Kidney tubule cell (primary cell): ENCODE measurements around the gene ERICH6B.

Experiments used
- DNase-seq: peaks from one replicate; pipeline ENCODE4 v3.0.0-alpha.2; 2018; ENCODE audit warnings: low spot score

The ERICH6B gene

DNA sequence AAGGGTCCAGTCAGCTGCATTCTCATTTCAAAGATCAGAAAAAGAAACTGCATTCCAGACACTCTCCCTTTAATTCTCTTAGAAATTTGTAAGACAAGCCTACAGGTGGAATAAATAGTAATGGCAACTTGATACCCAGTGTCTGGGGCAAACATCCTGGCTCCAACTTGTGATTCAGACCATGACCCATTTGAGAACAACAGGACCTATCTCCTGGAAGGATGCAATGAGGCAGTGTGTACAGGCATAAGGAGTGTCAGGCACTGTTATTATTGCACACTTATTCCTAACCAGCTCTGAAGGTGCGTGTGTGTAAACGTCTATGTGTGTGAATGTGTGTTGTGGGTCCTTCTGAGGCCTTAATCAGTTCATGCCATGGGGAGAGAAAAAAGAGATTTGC lies 13.9 kb downstream of the ERICH6B start:
- DNase-seq, result no peak

DNA sequence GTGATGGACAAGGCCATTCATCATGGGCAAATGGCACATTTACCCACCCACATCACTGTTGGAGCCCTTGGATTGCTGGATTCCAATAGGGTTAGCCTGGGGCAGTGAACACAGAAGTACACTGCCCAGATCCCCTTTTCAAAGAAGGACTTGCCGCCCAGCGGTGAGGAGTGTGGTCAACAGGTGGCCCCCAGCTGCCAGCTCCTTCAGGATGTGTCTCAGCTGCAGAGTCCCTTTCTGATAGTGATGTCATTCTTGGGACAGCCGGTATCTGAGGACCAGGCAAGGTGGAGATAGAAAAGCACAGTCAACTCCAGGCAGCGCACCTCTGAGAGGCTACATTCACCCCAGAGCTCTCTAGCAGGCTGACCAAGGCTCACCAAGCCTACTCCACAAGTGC lies 16.9 kb downstream of the ERICH6B start:
- DNase-seq, result no peak

DNA sequence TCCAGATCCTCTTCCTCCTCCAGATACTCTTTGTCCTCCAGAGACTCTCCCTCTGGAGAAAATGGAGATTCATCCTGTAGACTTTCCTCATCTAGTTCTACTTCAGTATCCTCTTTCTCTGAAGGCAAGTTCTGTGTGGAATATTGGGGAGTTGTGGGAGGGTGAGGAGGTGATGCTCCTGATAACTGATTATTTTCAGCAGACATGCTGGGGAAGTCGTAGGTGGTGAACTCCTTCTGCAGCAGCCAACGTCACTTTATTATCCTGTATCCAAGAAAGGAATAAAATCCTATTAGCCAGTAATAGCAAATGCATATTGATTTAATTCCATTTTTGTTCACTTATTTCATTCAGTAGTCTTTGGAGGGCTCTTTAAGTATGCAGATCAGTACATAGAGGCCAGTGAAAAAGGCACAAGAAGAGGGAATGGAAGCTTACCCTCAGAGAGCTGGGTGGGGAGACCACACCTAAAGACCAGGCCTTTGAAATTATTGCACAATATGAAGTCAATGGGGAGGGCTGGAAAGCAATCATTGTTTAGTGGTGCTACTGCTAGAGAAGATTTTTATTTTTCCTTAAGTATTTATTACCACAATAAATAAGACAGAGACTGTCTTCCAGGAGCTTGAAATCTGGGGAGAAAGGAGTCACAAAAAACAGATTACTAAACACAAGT lies 18.6 kb downstream of the ERICH6B start:
- DNase-seq, result no peak

DNA sequence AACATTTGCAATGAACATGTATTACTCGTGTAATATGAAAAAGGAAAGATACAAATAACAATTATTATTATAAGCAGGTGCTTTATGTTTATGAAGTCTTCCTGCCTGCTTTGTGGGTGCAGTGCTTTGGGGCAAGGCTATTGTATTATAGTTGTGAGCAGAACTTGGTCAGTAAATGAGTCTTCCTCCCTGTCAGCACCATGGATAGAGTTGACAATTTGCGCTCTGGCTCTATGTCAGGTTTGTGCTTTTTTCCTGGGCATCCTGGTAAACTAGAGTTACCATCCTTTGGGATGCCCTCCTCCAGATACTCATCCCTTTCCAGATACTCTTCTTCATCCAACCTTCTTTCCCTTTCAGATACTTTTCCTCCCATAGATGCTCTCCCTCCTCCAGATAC lies 19.6 kb downstream of the ERICH6B start:
- no peak for DNase-seq

DNA sequence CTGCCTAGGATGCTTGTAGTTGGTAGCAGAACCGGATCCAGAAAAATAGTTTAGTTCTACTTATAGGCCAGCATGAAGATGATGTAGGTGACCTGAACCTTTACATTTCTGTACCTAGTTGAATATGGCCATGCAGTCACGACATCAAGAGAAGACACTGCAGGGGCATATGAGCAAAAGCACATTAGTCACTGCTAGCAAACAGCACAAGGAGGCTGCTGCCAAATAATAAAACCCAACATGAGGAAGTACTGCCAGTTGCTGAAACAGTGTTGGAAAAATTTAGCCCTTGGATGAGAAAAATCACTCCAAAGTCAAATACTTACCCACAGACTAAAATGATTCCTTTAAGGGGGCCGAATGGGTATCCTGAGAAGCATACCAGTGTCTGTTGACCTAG lies 20.8 kb downstream of the ERICH6B start:
- DNase-seq, result no peak

DNA sequence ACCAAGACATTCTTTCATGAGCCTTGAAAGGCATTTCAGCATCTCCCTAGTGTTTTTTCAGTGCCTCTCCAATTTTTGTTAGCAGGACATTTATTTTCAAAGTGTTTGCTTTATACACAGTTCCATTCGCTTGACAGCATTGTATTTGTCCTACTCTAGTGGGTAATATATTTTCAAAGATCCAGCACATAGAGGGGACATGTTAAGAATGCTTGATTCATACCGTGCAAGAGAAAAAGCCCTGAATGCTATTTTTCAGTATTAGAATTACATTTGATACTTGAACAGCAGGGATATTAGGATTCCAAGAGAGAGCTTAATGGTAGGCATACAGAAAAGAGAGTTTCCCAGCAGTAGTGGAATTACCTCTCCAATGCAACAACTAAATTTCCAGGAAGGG lies 21.3 kb downstream of the ERICH6B start:
- no peak for DNase-seq

DNA sequence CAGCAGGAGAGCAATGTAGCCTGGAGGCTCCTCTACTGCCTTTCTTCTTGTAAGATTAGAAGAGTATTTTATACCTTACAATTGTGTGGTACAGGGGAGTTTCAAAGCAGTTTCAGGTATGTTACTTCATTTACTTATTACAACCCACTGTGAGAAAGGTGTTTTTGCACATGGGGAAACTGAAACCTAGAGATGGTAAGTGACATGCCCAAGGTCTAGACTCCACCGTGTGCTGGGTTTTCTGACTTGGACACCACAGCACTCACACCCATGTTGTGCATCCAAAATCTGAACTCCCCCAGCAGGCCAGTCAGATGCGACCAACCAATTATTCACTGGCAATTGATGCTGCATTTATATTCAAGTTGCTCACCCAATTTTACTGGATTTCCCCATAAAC lies 22.8 kb downstream of the ERICH6B start:
- DNase-seq, result no peak

DNA sequence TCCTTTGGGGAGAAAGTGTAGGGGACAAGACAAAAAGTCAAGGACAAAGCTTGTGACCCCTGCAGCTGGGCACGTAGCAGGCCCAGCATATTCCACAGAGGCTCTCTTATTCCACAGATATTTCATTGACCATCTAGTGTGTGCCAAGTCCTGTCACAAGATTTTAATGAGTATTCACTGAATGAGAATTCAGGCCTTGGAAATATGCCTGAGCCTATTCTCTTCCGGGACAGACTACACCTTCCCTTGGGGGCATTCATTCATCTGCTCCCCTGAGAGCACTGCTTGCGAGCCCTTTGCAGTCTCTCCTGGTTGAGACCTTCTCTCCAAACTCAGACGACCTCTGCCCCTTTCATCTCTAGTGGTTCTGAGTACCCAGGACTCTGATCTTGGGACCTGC lies 25.5 kb downstream of the ERICH6B start:
- DNase-seq, result no peak

DNA sequence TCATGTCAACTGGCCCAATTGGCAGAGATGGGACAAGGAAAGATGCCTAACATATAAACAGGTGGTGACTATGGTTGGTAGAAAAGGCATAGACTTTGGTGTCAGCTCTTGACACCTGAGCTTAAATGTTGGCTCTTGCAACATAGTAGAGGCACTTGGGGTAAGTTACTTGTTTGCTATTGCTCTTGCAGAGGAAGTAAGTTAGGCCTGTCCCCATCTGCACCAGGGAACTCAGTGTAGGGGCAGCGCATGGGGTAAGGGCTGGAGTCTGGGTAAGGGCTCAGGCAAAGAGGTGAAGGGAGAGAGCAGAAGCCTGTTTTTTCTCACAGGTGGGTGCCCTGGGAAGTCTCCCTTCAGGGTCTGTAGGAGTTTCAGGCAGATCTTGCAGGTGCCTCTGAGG lies 27.6 kb downstream of the ERICH6B start:
- no peak for DNase-seq

DNA sequence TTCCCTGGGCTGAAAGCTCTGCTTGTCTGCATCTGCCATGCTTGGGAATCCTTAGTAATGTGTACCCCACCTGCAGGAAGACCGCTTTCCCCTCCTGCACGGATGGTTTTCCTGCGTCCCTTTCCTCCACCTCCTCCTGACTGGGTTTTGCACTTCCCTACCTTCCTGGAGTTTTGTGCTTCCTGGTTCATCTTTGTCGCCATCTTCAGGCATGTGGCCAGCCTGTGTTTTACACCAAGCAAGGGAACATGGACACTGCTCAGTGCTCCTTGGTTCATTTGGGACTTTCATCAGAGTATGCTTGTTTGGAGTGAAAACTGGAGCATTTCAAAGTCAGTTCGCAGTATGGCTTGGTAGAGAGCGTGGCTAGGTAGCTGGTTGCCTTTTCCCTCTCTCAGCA lies 30.7 kb downstream of the ERICH6B start:
- peak; percentile 18 for DNase-seq

DNA sequence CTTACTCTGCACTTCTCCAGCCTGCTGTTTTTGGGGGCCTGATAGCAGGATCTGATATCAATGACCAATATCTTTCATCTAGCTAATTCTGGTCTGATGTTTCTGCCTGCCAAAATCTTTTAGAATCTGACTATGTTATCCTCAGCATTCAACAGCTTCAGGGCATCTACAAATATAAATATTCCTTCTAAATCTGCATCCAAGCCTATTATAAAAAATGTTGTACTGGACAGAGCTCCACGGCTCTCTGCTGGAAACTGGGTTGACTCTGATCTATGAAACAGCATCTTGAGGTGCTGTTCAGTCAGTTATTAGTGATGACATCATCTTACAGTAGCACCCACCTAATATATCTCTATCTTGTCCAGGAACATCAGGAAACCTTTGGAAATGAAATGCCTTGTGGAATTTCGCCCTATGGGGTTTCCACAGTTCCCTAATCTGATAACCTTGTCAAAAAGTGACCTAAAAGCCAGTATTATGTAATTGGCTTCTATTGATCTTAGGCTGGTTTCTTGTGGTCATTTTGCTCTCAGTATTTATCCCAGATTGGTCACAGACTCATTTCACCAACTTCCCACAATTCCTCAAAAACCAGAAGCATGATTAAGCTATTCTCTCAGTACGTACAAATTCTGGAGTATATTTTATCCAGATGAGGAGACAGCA lies 33.0 kb downstream of the ERICH6B start:
- DNase-seq, result no peak

DNA sequence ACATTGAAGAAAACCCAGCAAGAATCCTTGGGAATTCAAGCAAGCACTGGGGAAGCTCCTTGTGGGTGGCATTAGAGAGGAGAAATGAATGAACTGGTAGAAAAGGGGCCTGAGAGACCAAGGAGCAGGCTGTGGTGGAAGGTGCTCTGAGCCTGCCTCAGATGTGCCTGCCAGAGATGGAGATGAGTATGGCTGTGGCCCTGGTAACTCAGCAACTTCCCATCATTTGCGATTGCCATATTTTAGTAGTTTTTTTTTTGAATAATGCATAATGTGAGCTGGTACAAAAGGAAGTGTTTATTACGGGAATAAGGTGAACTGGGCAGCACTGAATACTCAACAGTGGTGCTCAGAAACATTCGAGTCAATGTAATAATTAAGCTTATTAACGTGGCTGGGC lies 39.1 kb downstream of the ERICH6B start:
- no peak for DNase-seq

DNA sequence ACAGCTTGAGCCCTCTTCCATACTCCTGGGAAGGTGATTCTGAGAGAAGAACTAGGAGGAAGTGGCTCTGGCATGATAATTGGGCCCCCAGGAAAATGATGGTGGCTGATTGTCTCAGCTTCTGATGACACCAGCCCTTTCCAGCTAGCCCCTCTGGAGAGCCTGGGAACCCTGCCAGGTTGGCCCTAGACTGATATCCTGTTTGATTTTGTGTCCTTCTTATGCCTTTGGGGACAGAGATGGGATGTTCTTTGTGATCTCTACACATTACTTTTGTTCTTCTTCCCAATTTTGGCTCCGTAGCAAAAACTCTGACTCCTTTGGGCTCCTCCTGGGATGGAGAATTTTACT lies 39.7 kb downstream of the ERICH6B start:
- DNase-seq, result no peak

DNA sequence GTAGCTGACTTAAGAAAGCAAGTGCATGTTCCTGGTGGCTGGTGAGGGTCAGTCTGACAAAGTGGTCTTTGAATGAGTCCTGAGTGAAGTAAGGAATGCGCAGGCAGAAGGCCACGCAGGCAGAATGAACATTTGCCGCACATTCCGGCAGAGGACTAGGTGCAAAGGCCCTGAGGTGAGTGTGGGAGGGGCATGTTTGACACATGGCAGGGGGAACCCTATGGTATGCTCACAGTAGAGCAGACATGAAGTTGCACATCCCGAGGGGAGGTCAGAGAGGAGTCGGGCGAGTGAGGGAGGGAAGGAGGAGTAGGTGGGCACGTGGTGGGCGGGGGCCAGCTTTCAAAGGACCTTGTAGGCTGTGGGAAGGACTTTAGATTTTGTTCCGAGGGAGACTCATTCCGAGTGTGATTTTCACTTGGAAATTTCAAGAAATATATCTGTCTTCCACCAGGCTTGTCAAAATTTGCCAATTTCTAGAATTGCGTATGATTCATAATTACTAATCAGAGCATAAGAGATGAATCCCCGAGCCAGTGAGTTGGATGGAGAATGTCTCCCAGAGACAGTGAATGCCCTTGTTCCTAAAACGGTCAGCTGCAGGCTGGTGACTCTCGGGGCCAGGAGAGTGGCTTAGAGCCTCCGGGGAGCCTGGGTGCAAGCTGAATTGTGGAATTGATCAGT lies 40.3 kb downstream of the ERICH6B start:
- no peak for DNase-seq

DNA sequence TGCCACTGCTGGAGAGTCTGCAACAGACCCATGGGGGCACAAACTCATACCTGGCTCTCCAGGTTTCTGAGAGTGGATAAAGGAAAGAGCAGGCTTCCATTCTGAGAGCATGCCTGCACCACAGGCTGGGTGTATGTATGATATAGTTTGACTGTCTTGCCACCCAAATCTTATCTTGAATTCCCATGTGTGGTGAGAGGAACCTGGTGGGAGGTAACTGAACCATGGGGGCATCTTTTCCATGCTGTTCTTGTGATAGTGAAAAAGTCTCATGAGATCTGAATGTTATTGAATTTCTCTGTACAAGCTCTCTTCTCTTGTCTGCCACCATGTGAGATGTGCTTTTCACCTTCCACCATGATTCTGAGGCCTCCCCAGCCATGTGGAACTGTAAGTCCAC lies 50.2 kb downstream of the ERICH6B start:
- DNase-seq, result no peak

DNA sequence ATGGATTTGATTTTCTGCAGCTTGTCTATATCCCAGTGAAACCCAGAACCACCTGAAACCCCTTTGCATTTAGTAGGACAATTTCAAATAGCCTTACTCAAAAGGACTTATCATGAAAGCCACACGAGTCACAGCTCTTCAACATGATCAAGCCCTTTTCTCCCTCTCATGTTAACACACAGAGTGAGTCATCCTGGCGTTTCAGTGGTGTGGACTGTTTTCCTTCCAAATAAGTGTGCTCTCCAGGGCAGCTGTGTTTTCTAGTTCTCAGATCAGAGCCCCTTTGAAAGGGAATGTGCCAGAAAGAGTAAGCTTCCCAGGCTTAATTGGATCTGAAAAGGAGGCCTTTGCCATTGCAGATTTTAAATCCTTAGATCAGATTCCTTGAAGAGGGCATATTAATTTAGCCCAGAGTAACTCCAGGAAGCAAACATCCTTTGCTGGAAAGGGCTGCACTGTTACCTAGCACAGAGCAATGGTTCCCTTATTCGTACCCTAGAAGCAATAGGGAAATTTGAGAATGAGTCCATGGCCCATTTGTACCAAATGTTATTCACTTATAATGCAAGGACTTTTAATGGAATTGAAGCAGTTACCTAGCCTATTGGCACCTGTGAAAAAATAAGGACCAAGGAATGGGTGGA lies 51.3 kb downstream of the ERICH6B start:
- peak; percentile 74 for DNase-seq

DNA sequence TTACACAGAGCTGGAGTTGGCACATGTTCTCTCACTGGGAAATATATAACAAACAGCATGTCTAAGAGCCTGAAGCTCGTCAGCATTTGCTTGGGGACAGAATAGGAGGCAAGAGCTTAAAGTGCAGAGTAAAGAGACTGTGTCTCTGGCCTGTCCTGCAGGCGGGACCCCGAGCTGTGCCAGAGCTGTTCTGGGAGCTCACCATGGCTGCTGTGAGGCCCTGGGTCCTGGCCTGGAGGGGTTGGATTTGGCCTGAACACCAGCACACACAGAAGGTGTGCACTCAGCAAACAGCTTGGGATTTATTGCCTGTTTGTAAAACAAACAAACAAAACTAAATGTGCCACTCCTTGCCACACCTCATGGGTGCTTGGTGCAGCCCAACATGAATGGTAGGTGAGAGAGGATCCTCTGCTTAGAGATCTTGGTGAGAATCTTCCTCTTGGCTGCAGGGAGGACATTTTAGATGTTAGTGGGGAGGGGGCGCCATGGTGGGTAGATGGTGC lies 60.9 kb downstream of the ERICH6B start:
- DNase-seq, result no peak

DNA sequence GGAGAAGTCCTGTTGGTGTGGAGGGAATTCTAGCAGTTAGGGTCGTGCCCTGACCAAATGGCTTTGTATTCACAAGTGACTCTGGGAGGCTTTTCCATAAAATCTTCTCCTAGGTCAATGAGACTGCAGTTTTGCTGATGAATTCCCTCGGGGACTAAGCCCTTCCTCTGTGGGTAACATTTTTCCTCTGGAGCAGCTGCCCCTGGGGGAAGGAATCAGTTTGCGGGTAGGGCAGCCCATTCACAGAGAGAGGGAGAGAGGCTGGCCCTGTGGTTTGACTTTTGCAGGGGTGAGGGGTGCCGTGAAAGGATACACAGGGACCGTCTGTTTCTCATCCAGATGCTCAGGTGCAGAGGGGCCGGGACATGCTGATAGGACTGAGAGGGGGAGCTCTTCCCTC lies 67.3 kb downstream of the ERICH6B start:
- no peak for DNase-seq

DNA sequence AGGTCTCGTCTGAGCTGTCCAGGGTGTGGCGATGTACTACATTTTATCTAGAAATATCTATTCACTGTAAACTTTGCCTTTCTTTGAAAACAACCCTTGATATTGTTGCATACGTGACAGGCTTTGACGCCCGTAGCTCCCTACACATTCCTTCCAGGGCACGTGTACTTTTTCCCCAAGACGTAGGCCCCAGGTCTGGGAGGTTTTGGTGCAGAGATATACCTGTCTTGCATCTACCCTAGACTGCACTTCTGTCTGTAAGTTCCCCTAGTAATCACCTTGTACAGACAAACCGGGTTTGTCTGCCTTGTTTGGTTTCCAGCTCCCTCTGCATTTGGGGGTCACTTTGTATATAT lies 69.2 kb downstream of the ERICH6B start:
- no peak for DNase-seq

DNA sequence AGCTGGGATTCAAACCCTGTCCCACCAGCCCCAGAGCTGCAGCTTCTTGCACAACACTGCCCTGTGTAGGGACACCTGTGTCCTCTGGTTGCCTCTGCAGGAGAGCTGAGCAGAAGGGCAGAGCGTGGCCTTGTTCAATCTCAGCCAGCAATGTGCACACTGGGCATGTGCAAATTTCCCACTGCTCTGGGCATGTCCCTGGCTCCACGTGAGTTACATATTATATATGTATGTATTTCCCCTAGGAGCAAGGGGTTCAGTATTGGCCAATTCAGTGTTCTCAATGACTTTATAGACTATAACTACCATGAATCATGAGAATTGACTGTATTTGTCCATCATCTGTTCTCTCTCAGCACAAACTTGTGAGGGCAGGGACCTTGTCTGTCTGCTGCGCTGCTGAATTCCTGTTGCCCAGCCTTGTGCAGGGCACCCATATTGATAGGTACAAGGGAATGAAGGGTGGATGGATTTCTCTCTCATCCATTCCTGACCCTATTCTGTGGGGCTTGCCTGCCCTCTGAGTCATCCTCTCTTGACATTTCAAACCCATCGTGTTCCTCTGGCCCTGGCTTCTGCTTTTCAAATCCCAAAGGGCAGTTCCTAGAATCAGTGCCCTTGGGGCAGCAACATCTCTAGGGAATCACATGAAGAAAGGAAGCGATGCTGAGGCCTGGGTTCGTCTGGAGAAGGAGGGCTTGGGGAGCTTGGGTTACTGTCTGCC lies 69.7 kb downstream of the ERICH6B start:
- DNase-seq, result no peak

DNA sequence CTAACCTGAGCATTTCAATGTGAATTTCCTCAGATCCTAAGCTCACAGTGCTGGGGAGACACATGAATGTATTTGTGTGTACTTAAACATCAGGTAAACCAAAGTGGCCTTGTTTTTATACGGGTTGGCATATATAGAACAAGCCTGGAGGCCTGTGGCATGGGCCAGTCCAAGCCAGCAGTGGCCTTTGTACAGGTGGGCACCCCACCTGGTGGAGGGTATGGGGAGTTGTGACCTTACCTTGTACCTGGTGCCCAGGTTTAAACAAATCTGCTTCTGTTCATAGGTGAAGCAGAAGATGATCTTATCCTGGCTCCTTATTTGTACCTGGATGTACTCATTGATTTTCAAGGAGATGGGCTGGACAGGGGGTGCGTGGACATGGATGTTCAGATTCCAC lies 71.0 kb downstream of the ERICH6B start:
- DNase-seq, result no peak

DNA sequence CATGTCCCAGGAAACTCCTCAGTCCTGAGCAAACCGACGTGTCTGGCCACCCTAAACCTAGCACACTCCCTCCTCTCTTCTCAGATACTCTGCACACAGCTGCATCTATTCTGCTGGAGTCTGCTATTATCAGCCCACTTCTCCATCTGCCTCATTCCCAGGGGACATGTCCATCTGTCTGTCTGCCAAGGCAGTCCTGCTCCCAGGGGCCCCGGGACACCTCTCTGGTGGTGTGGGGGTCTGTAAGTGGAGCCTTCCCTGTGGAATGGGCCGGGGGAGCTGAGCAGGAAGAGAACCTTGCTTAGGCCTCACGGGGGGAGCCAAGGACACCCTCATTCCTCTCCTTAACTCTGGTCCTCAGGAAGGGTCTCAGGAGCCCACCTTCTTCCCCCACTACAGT lies 72.7 kb downstream of the ERICH6B start:
- no peak for DNase-seq
